Endothelial cell of hepatic sinusoid (primary cell): Measurements from ENCODE around the gene AVL9.
"Not testable (repeated sequence)": the region's sequence is repeated elsewhere in the genome, so short reads cannot be mapped to it uniquely, and the experiment has no call there.

Experiments
- in situ Hi-C: cut with HindIII; loops from 2 replicates; pipeline ENCODE4 v1.10.0; 2017; ENCODE audit warnings: low sequenced_read_pairs

AVL9 gene

GRCh38 chr7:32583791-32584190 lies 88.5 kb downstream of the AVL9 start:
- in situ Hi-C loops, result no loop called here

GRCh38 chr7:32586291-32587221 lies 91.3 kb downstream of the AVL9 start:
- in situ Hi-C loops, result no loop called here

- in situ Hi-C loops, result no loop called here
Measured at GRCh38 chr7:32587411-32587948, 92.2 kb downstream of the AVL9 start.

- in situ Hi-C loops, result no loop called here
Measured at GRCh38 chr7:32588657-32589056, 93.4 kb downstream of the AVL9 start.

GRCh38 chr7:32591938-32592337 lies 96.6 kb downstream of the AVL9 start:
- in situ Hi-C loops, result no loop called here

GRCh38 chr7:32592701-32593100 lies 97.4 kb downstream of the AVL9 start:
- in situ Hi-C loops, result no loop called here

- in situ Hi-C loops, result no loop called here
Measured at GRCh38 chr7:32594965-32595490, 99.7 kb downstream of the AVL9 start.

- in situ Hi-C loops, result not testable (repeated sequence)
Measured at GRCh38 chr7:32601196-32601595, 105.9 kb downstream of the AVL9 start.

GRCh38 chr7:32602470-32602869 lies 107.2 kb downstream of the AVL9 start:
- in situ Hi-C loops, result no loop called here

- in situ Hi-C loops, result not testable (repeated sequence)
Measured at GRCh38 chr7:32603492-32603891, 108.2 kb downstream of the AVL9 start.

GRCh38 chr7:32604047-32604446 lies 108.8 kb downstream of the AVL9 start:
- in situ Hi-C loops, result not testable (repeated sequence)

- in situ Hi-C loops, result no loop called here
Measured at GRCh38 chr7:32605032-32605431, 109.7 kb downstream of the AVL9 start.

- in situ Hi-C loops, result no loop called here
Measured at GRCh38 chr7:32609463-32609862, 114.2 kb downstream of the AVL9 start.

GRCh38 chr7:32611201-32612099 lies 116.2 kb downstream of the AVL9 start:
- in situ Hi-C loops, result no loop called here

- in situ Hi-C loops, result no loop called here
Measured at GRCh38 chr7:32616625-32617024, 121.3 kb downstream of the AVL9 start.

GRCh38 chr7:32618470-32618869 lies 123.2 kb downstream of the AVL9 start:
- in situ Hi-C loops, result no loop called here

- in situ Hi-C loops, result no loop called here
Measured at GRCh38 chr7:32618987-32619386, 123.7 kb downstream of the AVL9 start.

GRCh38 chr7:32619416-32619815 lies 124.1 kb downstream of the AVL9 start:
- in situ Hi-C loops, result not testable (repeated sequence)

- in situ Hi-C loops, result no loop called here
Measured at GRCh38 chr7:32631021-32631420, 135.7 kb downstream of the AVL9 start.

- in situ Hi-C loops, result not testable (repeated sequence)
Measured at GRCh38 chr7:32631590-32632497, 136.6 kb downstream of the AVL9 start.
